SK-MEL-5 (cell line): ENCODE data around the gene CPNE8. TPM values are rescaled to one million over a fixed set of nuclear protein-coding genes. Genes with fewer than 3 reads are reported as not detected.
A peak's percentile ranks its signal among the peaks of the same experiment; 100 is the strongest.

ENCODE experiments used
- DNase-seq: peaks from one replicate; pipeline ENCODE4 v3.0.0-alpha.2; 2016; ENCODE audit warnings: low read depth, low spot score
- in situ Hi-C: cut with HindIII; loops from 2 replicates; pipeline ENCODE4 v1.10.0; 2016; ENCODE audit warnings: low sequenced_read_pairs, high pct_unique_total_duplicates, low pct_unique_long_range_greater_than_20kb
- total RNA-seq: library from RNA; depleted of rRNA; stranded (reverse); fragments of >200 nt; shearing (Covaris generic); gene quantifications from 2 replicates; pipeline ENCODE4 v1.2.3, GENCODE V29; 2014

The CPNE8 gene
- total RNA-seq, 1 experiment from 2014 or later: 42.3 TPM

- DNase-seq: no peak
- in situ Hi-C loops: no loop called here
Observed at GRCh38 chr12:38872561-38872960, 32.8 kb downstream of the CPNE8 start.

- DNase-seq: no peak
- in situ Hi-C loops: no loop called here
Observed at GRCh38 chr12:38872156-38872555, 33.2 kb downstream of the CPNE8 start.

DNA sequence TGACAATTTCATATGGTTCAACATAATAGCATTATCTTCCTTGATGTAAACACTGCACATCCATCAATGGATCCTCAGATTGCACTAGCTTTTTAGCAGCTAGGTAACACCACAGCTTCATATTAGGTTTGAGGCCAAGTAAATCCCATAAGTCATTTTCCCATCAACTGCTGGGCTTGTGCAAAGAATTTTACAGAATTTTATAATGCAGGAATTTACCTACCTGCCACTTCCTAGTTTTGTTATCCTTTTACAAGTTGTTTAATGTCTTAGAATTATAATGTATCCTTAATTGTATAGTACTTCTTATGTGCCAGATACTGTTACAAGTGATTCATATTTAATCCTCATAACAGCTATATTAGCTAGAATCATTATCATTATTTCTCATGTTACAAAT lies 36.4 kb downstream of the CPNE8 start:
- DNase-seq: no peak
- in situ Hi-C loops: no loop called here

DNA sequence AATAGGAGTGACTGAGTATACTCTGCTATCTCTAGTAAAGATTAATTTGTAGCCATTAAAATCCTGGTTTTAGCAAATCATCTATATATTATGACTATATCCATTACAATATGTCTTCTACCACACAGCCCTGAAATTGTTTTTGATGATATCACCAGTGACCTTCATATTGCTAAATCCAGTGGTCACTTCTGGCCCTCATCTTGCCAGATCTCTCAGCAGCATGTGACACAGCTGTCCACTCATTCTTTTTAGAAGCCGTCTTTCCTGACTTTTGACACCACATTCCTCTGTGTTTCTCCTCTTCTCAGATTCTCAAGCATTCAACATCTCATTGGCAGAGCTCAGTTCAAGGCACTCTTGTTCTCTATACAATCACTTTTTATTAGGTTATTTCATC lies 54.9 kb downstream of the CPNE8 start:
- DNase-seq: no peak
- in situ Hi-C loops: no loop called here

DNA sequence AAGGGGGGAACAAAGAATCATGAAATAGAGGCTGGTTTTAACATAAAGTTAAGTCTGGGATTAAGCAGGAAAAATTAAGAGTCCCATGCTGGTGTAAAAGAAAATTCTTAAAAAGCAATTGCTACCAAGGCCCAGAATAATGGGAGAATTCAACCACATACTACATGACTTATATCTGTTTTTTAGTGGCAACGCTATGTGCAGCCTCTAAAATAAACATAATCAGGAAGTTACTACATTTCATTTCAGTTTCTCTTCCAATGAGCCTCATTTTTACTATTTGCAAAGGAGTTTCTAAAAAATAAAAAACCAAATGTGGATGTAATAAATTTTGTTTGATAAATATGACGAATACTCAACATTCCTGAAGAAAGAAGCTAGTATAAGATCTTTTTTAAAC lies 58.1 kb downstream of the CPNE8 start:
- in situ Hi-C loops: no loop called here

DNA sequence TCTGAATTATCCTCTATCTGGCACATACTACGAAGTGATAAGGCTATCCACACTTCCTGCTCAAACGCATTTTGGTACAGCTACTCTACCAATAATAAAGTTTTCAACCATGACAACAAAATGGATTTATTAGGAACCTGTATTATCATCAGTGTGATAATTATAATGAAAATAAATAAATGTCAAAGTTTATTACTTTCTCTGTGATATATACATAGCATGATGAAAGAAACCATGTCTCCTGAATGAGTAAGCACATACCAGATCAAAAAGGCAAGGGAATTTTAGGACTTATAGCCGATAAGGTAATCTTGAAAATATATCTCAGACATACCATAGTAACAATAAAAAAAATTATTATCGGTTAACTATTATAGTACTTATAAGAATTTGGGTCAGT lies 61.1 kb downstream of the CPNE8 start:
- DNase-seq: no peak
- in situ Hi-C loops: no loop called here

More for the DNA sequence above, 58.1 kb downstream of the CPNE8 start:
- no peak for DNase-seq

GRCh38 chr12:38838056-38838850 lies 67.1 kb downstream of the CPNE8 start:
- in situ Hi-C loops: no loop called here
- DNase-seq: no peak

DNA sequence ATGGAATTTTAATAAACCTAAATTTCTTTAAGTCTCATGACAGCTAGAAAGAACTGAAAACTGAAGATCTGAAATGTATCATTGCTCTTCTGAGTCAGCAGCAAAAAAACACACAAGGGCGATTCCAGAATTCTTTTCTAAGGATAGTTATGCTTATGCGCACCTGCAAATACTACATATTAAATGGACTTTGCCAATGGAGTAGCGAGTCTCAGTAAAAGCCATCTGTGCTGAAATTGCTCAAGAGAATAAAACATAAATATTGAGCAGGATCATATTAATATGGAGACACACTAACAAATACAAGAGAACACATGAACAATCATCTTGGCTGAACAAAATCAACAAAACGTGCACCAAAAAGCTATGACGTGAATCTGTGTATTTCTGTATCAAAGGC lies 73.7 kb downstream of the CPNE8 start:
- DNase-seq: no peak
- in situ Hi-C loops: no loop called here

- DNase-seq: no peak
- in situ Hi-C loops: no loop called here
Observed at GRCh38 chr12:38825006-38825405, 80.4 kb downstream of the CPNE8 start.

DNA sequence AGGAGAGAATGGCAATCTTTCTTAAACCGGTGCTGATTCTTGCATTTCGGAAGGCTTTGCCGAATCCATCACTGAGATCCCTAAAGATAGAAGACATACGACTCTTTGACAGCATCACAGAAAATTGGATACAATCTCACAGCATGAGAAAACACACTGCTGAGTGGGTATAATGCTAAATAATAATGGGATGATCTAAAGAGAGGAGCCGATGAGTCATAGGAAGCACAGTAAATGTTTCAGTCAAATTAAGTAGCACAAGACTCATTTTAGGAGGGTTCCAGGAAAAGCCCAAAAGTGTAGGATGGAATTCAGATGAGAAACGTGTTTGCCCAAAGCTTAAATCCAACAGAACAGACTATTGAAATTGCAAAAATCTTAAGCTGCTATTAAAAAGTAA lies 81.7 kb downstream of the CPNE8 start:
- in situ Hi-C loops: no loop called here
- DNase-seq: peak; percentile 35

DNA sequence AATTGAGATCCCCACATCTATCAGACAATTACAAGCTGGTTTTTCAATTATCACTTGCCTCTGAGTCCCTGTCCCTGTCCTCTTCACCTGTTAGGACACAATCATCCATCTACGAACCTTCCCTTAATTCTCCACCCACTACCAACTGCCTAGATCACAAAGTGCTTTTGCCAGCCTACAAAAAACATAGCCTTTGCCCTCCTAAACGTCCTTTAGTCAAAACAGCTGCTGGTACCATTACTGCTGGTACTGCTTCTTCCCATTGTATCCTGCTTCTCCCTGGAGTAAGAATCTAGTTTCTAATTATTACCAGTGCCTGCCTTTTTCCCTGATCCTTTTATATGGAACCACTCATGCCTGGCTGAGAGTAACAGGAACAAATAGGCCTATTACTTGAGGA lies 82.1 kb downstream of the CPNE8 start:
- in situ Hi-C loops: no loop called here
- no peak for DNase-seq

DNA sequence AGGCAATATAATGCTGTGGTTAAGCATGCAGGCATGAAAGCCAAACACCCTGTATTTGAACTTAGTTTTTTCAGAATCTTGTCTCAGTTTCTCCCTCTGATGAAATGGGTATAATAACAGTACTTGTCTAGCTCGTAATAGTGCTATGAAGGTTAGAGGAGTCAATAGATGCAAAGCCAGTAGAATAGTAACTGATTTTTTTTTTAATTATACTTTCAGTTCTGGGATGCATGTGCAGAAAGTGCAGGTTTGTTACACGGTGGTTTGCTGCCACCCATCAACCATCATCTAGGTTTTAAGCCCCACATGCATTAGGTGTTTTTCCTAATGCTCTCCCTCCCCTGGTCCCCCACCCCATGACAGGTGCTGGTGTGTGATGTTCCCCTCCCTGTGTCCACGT lies 87.4 kb downstream of the CPNE8 start:
- no peak for DNase-seq
- in situ Hi-C loops: no loop called here

GRCh38 chr12:38813923-38814322 lies 91.5 kb downstream of the CPNE8 start:
- in situ Hi-C loops: no loop called here
- DNase-seq: no peak

DNA sequence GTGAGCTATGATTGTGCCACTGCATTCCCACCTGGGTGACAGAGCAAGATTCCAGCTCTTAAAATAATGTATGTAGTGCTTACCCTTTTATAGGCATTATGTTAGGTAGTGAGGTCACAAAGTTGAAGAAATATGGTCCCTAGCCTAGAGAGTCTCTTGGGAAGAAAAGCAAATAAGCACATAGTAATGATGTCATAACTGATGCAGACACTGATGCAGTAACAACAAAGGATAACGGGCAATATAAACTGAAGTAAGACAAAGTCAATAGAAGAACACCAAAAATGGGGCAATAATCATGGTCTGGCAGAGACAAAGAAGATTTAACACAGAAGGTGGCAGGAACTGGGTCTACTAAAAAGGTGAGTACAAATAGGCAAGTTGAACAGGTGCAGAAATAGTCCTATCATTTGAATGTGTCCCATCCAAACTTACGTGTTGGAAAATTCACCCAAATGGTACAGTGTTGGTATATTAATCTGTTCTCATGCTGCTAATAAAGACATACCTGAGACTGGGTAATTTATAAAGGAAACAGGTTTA lies 93.5 kb downstream of the CPNE8 start:
- no peak for DNase-seq
- in situ Hi-C loops: no loop called here

GRCh38 chr12:38809832-38810231 lies 95.6 kb downstream of the CPNE8 start:
- DNase-seq: no peak

DNA sequence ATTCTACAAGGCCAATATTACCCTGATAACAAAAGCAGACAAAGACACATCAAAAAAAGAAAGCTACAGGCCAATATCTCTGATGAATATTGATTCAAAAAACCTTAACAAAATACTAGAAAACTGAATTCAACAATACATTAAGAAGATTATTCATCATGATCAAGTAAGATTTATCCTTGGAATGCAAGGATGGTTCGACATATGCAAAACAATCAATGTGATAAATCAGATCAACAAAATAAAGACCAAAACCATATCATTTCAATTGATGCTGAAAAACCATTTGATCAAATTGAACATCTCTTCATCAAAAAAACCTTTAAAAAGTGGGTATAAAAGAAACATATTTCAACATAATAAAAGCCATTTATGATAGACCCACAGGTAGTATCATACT lies 117.3 kb downstream of the CPNE8 start:
- in situ Hi-C loops: no loop called here
- no peak for DNase-seq

More at GRCh38 chr12:38809832-38810231, 95.6 kb downstream of the CPNE8 start:
- in situ Hi-C loops: no loop called here

DNA sequence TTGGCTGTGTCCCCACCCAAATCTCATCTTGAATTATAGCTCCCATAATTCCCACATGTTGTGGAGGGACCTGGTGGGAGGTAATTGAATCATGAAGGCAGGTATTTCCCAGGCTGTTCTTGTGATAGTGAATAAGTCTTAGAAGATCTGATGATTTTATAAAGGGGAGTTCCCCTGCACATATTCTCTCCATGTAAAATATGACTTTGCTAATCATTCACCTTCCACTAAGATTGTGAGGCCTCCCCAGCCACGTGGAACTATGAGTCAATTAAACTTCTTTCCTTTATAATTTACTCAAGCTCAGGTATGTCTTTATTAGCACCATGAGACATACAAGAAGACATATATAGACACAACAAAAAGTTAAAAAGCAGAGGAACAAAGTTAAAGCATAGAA lies 120.0 kb downstream of the CPNE8 start:
- in situ Hi-C loops: no loop called here
- DNase-seq: no peak

- in situ Hi-C loops: no loop called here
- DNase-seq: no peak
Observed at GRCh38 chr12:38783304-38783703, 122.1 kb downstream of the CPNE8 start.

GRCh38 chr12:38782359-38782758 lies 123.0 kb downstream of the CPNE8 start:
- DNase-seq: no peak
- in situ Hi-C loops: no loop called here
